ENCODE results near the gene ARHGAP6.

The ARHGAP6 gene

DNA sequence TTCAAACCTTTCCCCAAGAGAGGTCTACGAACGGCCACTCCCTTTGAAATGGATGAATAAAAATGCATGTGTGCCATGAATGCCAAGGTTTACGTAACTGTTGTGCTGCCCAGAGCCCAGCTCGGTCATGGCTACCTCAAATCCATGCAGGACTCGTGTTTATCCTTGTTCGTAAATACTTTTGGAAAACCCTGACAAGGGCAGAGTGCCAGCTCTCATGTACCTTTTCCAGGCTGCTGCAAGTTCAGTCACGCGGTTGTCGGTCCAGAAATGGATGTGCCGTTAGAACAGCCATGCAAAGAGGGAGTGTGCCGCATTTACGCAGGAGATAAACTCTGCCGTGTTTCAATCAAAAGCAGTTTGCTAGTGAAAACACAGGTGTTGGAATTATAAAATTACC, 249.1 kb downstream of the ARHGAP6 start:
- in situ Hi-C loops (cut with HindIII; ENCODE audit: low sequenced_read_pairs): no loop called here
- DNase-seq (ENCODE audit: low read depth): no peak
- TF ChIP-seq, protein P1, sequence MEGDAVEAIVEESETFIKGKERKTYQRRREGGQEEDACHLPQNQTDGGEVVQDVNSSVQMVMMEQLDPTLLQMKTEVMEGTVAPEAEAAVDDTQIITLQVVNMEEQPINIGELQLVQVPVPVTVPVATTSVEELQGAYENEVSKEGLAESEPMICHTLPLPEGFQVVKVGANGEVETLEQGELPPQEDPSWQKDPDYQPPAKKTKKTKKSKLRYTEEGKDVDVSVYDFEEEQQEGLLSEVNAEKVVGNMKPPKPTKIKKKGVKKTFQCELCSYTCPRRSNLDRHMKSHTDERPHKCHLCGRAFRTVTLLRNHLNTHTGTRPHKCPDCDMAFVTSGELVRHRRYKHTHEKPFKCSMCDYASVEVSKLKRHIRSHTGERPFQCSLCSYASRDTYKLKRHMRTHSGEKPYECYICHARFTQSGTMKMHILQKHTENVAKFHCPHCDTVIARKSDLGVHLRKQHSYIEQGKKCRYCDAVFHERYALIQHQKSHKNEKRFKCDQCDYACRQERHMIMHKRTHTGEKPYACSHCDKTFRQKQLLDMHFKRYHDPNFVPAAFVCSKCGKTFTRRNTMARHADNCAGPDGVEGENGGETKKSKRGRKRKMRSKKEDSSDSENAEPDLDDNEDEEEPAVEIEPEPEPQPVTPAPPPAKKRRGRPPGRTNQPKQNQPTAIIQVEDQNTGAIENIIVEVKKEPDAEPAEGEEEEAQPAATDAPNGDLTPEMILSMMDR (IDR thresholded peaks at IDR 0.05; ENCODE audit: low read depth, low read length, missing control alignments): no peak
- no peak overlapping the region for H3K4me3 ChIP-seq (ENCODE audit: low read depth, low read length)

DNA sequence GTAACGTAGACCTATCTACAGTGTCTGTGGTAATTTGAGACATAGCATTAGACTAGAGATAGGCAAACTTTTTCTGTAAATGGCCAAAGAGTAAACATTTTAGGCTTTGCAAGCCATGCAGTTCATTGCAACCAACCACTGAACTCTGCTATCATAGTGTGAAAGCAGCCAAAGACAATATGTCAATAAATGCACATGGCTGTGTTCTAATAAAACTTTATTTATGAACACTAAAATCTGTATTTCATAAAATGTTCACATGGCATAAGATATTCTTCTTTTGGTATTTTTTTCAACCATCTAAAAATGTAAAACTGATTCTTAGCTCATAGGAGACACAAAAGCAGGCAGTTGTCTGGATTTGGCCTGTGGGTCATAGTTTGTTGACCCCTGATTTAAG, 251.6 kb downstream of the ARHGAP6 start:
- TF ChIP-seq, protein P1 (IDR thresholded peaks at IDR 0.05; ENCODE audit: low read depth, low read length, missing control alignments): no peak
- no peak overlapping the region for H3K4me3 ChIP-seq (ENCODE audit: low read depth, low read length)
- no peak for DNase-seq (ENCODE audit: low read depth)
- in situ Hi-C loops (cut with HindIII; ENCODE audit: low sequenced_read_pairs): no loop called here

DNA sequence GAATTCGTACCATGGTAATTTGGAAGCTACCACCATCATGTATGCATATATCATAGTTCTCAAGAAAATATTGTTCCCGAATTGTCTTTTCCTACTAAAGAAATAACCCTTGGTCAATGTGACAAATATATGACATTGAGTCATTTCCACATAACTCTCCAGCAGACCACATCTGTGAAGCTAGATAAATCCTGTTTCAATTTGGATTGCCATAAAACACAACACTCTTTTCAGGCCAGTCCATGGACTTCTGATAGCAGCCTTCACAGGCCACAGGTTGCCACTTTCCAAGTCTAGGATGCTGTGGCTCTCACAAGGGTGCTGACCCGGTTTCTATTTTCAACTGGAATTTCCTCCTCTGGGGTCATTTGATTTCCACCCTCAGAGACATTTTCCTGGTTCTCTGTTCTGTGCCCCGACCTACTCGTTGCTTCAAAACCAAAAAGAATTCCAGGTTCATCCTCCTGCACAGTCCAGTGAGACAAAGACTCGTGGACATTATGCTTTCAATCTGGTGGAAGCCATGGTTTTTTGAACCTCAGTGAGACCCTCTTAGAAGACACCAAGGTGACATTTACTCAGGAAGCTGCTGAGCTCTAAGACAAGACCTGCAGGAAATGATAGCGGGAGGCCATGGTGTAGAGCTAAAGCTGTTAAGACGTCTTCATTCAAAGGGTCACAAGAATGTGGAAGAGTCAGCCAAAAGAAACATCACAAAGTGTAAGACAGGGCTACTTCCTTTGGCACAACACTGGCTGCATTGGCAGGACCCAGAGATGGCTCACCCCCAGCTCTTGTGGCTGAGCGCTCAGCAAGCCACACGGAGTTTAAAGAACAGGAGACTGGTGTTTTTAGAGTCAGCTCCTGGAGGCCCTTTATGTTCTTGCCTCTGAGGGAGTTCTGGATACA, 252.8 kb downstream of the ARHGAP6 start:
- no peak overlapping the region for H3K4me3 ChIP-seq (ENCODE audit: low read depth, low read length)
- TF ChIP-seq, protein P1 (IDR thresholded peaks at IDR 0.05; ENCODE audit: low read depth, low read length, missing control alignments): no peak
- DNase-seq (ENCODE audit: low read depth): peak; percentile 40
- in situ Hi-C loops (cut with HindIII; ENCODE audit: low sequenced_read_pairs): no loop called here

DNA sequence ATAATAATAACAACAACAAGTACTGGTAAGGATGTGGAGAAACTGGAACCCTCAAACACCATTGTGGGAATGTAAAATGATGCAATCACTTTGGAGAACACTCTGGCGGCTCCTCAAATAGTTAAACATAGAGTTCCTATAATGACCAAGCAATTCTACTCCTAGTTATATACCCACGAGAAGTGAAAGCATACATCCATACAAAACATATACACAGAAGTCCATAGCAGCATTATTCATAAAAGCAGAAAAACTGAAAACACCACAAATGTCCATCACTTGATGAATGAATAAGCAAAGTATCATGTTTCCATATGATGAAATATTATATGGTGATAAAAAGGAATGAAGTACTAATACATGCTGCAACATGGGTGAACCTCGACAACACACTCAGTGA, 255.8 kb downstream of the ARHGAP6 start:
- in situ Hi-C loops (cut with HindIII; ENCODE audit: low sequenced_read_pairs): no loop called here
- DNase-seq (ENCODE audit: low read depth): no peak
- TF ChIP-seq, protein P1 (IDR thresholded peaks at IDR 0.05; ENCODE audit: low read depth, low read length, missing control alignments): no peak
- H3K4me3 ChIP-seq (ENCODE audit: low read depth, low read length): no peak overlapping the region

DNA sequence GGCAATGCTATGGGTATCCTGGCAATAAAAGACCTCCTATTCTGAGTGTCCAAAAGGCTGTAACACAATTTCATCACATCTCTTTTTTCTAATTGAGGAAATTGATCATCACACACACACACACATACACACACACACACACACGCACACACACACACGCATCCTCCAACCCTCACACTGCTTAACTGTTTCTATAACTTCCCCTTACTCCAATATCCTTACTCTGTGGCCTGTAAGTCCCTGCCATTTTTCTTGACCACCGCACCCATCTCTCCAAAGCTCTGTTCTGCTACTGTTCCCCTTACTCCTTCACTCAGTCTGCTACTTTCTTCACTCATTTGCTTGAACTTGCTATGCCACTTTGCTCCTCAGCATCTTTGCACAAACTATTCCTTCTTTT, 256.9 kb downstream of the ARHGAP6 start:
- in situ Hi-C loops (cut with HindIII; ENCODE audit: low sequenced_read_pairs): no loop called here
- TF ChIP-seq, protein P1 (IDR thresholded peaks at IDR 0.05; ENCODE audit: low read depth, low read length, missing control alignments): no peak
- H3K4me3 ChIP-seq (ENCODE audit: low read depth, low read length): no peak overlapping the region
- no peak for DNase-seq (ENCODE audit: low read depth)

DNA sequence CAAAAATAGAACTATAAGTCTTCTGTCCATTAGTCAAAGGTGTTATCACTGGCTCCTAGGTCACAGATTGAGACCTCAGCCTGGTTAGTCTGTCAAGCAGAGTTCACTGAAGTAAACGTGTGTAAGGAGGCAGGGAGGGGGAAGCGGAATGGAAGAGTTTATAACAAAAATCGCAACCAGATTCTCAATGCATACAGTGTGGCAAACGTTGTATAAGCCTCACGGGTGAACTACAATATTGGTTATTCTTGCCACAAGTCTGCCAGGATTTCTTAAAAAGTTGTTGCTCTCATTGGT, 257.7 kb downstream of the ARHGAP6 start:
- TF ChIP-seq, protein P1 (IDR thresholded peaks at IDR 0.05; ENCODE audit: low read depth, low read length, missing control alignments): no peak
- no peak overlapping the region for H3K4me3 ChIP-seq (ENCODE audit: low read depth, low read length)
- in situ Hi-C loops (cut with HindIII; ENCODE audit: low sequenced_read_pairs): no loop called here
- DNase-seq (ENCODE audit: low read depth): no peak
